K562 (cell line): ENCODE measurements around the gene IGFL1.
"Not testable (repeated sequence)": the region's sequence is repeated elsewhere in the genome, so short reads cannot be mapped to it uniquely, and the experiment has no call there.

Experiments used
- CTCF ChIP-seq, 3 experiments: IDR thresholded peaks in 2 of 3; conservative IDR thresholded peaks in 1 of 3; 2 replicates each; pipeline ENCODE4 v1.5.1; 2011 to 2012; ENCODE audit warnings: low read length in 3 of 3, mild to moderate bottlenecking in 3 of 3, control low read depth in 2 of 3, improper control_type of control experiment in 1 of 3, inconsistent platforms in 1 of 3, low read depth in 1 of 3, mixed read lengths in 1 of 3, moderate library complexity in 1 of 3; ENCODE audit not compliant: insufficient read depth in 2 of 3
- JUND ChIP-seq, 2 experiments: IDR thresholded peaks; 2 replicates in 1 of 2; 3 replicates in 1 of 2; pipeline ENCODE4 v1.6.1; 2011; ENCODE audit warnings: borderline replicate concordance in 2 of 2, low read depth in 2 of 2, low read length in 2 of 2, improper control_type of control experiment in 1 of 2, missing biosample characterization in 1 of 2, missing genetic modification characterization in 1 of 2, missing genetic modification reagents in 1 of 2
- POU5F1 ChIP-seq: fragments of 150-350 bp; IDR thresholded peaks from 2 replicates; pipeline ENCODE4 v1.6.1; 2014; ENCODE audit warnings: borderline replicate concordance, low read length, low read depth, mild to moderate bottlenecking; ENCODE audit not compliant: partially characterized antibody

DNA sequence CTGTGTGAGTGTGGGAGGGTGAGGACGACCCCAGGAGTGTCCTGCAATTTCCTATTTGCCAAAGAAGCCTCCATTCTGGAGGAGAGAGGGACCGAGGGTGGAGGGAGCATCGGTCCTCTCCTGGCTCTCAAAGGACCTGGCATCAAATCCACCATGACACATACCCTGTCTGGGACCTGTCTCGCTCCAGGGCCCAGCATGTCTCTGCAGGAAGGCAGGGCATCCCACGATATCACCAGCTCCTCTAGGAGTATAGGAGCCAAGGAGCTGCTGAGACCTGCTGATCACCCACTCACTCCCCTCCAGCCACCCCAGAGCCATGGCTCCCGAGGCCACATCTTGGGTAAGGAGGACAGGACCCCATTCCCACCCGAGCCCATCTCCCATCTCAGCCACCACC, 33.6 kb upstream of the IGFL1 start:
- TF ChIP-seq CTCF (IDR thresholded peaks at IDR 0.05 in 2 of 3, conservative IDR thresholded peaks at IDR 0.05 in 1 of 3; ENCODE audit: insufficient read depth in 2 of 3, low read depth in 1 of 3, low read length in 3 of 3); POU5F1; JUND (IDR thresholded peaks at IDR 0.05; ENCODE audit: borderline replicate concordance, low read depth, low read length); JUND (tag; IDR thresholded peaks at IDR 0.05; ENCODE audit: borderline replicate concordance, low read depth, low read length): not testable (repeated sequence)
